Uterus (tissue), 4 donors: Measurements from ENCODE around the gene ANXA4. TPM values are rescaled to one million over a fixed set of nuclear protein-coding genes. Genes with fewer than 3 reads are reported as not detected.

ENCODE experiments used
- DNase-seq, 2 donors: peaks; one replicate each; pipeline ENCODE4 v3.0.0-alpha.2; 2019 to 2020
- H3K27ac ChIP-seq, 2 donors: fragments of 200-600 bp; sonication (generic); 1 replicate in 1 of 2; 2 replicates in 1 of 2; pipeline ENCODE4 v1.5.1; 2016 to 2018
- H3K27me3 ChIP-seq, 2 donors: fragments of 200-600 bp; sonication (generic); one replicate each; pipeline ENCODE4 v1.5.1; 2018 to 2019; ENCODE audit warnings: control low read depth in 1 of 2
- H3K36me3 ChIP-seq, 2 donors: fragments of 200-600 bp; sonication (generic); one replicate each; pipeline ENCODE4 v1.5.1; 2019; ENCODE audit warnings: control low read depth in 1 of 2
- H3K4me1 ChIP-seq, 2 donors: fragments of 200-600 bp; sonication (generic); one replicate each; pipeline ENCODE4 v1.5.1; 2018 to 2019; ENCODE audit warnings: control low read depth in 1 of 2
- H3K4me3 ChIP-seq, 2 donors: fragments of 200-600 bp; sonication (generic); 1 replicate in 1 of 2; 2 replicates in 1 of 2; pipeline ENCODE4 v1.5.1; 2018 to 2019; ENCODE audit warnings: mild to moderate bottlenecking in 1 of 2
- H3K9me3 ChIP-seq, 2 donors: fragments of 200-600 bp; sonication (generic); one replicate each; pipeline ENCODE4 v1.5.1; 2019; ENCODE audit warnings: control low read depth in 1 of 2
- POLR2A ChIP-seq, 2 donors: fragments of 450-650 bp; IDR thresholded peaks; one replicate each; pipeline ENCODE4 v1.6.1; 2016; ENCODE audit warnings: antibody characterized with exemption in 2 of 2, mild to moderate bottlenecking in 1 of 2, moderate library complexity in 1 of 2
- intact Hi-C: fragments of 100-400 bp; cut with DNase I; formaldehyde crosslinking; loops from one replicate; pipeline ENCODE4 v1.15.1; 2023; ENCODE audit warnings: low total_unique reads
- total RNA-seq, 4 donors: library from RNA; depleted of rRNA in 3 of 4; stranded (reverse); fragments of >200 nt in 3 of 4; gene quantifications; one replicate each; pipeline versions ENCODE4 v1.1.0 to v1.2.4, GENCODE V29; 2014 to 2023
- TF ChIP-seq, protein P1 (sequence below), 4 experiments: fragments of 200-600 bp in 2 of 4; fragments of 450-650 bp in 2 of 4; sonication (generic) in 2 of 4; IDR thresholded peaks; one replicate each; pipeline ENCODE4 v1.5.1; 2016 to 2019; ENCODE audit warnings: antibody characterized with exemption in 4 of 4, mild to moderate bottlenecking in 2 of 4, moderate library complexity in 1 of 4
- donor health status: DM: yes; HTN: yes; CAD: no.

Gene ANXA4
- total RNA-seq, 4 donors from 2014 or later: 17.4 to 78.5 (median 32.4) TPM

DNA sequence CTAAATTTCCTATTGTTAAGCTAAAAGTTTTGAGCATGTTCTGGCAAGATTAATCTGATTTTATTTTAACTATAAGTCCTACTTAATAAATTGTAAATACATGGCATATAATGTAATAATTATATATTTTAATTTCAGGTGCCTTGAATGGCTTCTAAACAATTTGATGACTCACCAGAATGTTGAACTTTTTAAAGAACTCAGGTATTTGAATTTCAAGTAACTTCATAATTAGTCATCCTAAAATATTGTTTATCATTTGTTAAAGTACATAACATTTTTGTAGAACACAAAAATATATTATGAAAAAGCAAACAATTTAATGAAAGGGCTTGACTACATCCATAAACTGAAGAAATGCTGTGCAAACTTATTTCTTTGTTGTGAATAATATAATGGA, 102.1 kb downstream of the ANXA4 start:
- no peaks in the 10 kb centered on the region for H3K4me1 ChIP-seq
- no peak overlapping the region for H3K4me3 ChIP-seq
- no peak overlapping the region for H3K27ac ChIP-seq
- H3K27me3 ChIP-seq: no peaks in the 10 kb centered on the region
- no peaks in the 10 kb centered on the region for H3K9me3 ChIP-seq
- no peak for DNase-seq
- no peaks in the 10 kb centered on the region for H3K36me3 ChIP-seq
- intact Hi-C loops: no loop called here
- TF ChIP-seq POLR2A (IDR thresholded peaks at IDR 0.05): no peak
- TF ChIP-seq, protein P1, sequence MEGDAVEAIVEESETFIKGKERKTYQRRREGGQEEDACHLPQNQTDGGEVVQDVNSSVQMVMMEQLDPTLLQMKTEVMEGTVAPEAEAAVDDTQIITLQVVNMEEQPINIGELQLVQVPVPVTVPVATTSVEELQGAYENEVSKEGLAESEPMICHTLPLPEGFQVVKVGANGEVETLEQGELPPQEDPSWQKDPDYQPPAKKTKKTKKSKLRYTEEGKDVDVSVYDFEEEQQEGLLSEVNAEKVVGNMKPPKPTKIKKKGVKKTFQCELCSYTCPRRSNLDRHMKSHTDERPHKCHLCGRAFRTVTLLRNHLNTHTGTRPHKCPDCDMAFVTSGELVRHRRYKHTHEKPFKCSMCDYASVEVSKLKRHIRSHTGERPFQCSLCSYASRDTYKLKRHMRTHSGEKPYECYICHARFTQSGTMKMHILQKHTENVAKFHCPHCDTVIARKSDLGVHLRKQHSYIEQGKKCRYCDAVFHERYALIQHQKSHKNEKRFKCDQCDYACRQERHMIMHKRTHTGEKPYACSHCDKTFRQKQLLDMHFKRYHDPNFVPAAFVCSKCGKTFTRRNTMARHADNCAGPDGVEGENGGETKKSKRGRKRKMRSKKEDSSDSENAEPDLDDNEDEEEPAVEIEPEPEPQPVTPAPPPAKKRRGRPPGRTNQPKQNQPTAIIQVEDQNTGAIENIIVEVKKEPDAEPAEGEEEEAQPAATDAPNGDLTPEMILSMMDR (IDR thresholded peaks at IDR 0.05): no peak

DNA sequence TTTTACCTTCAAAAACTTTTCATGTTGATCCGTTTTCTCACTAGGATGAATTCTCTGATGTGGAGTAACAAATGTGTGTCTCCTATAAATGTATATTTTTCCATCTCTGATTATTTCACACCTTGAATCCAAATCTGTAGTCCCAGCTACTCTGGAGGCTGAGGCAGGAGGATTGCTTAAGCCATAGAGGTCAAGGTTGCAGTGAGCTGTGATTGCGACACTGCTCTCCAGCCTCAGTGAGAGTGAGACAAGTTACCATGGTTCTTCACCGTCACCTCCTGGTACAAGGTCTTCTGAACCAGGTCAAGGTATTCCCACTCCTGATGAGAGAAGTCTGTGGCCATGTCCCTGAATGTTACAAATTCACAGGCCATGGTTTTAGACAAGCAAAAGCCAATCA, 102.6 kb downstream of the ANXA4 start:
- H3K4me3 ChIP-seq: no peak overlapping the region

DNA sequence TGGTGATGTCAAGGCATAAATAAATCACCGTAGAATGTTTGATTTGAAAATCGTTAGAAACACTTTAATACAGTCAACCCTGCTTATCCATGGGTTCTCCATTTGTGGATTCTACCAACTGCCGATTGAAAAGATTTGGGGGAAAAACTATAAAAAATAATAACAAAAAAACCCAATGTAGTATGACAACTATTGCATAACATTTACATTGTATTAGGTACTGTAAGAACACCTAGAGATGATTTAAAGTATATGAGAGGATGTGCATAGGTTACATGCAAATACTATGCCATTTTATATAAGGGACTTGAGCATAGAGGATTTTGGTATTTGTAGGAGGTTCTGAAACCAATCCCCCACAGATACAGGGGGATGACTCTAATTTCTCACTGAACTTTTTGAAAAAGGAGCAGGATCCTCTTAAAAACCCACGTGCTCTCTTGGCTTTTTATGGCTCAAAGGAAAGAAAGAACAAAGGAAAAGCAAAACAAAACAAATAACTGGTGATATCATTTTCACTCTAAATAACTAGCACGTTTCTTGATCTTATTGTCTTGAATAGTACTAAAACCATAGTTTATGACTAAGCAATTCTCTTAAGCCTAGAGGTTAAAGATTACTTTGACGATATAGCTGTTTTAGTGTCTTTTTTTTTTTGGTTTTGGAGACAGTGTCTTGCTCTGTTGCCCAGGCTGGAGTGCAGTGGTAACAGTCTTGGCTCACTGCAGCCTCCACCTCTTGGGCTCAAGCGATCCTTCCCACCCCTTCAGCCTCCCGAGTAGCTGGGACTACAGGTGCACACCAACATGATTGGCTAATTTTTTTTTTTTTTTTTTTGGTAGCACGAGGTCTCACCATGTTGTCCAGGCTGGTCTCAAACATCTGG, 104.5 kb downstream of the ANXA4 start:
- Histone ChIP-seq H3K36me3 (no peaks in the 10 kb centered on the region), H3K4me3 (no peak overlapping the region), H3K27ac (no peak overlapping the region), H3K9me3 (no peaks in the 10 kb centered on the region), H3K4me1 (no peaks in the 10 kb centered on the region), H3K27me3 (no peaks in the 10 kb centered on the region)
- TF ChIP-seq POLR2A (IDR thresholded peaks at IDR 0.05): no peak
- TF ChIP-seq, protein P1 (IDR thresholded peaks at IDR 0.05): no peak
- no peak for DNase-seq
- intact Hi-C loops: no loop called here

More for the DNA sequence above, 102.6 kb downstream of the ANXA4 start:
- Histone ChIP-seq H3K4me1 (no peaks in the 10 kb centered on the region), H3K9me3 (no peaks in the 10 kb centered on the region), H3K36me3 (no peaks in the 10 kb centered on the region), H3K27ac (no peak overlapping the region), H3K27me3 (no peaks in the 10 kb centered on the region)
- TF ChIP-seq, protein P1 (IDR thresholded peaks at IDR 0.05): no peak
- TF ChIP-seq POLR2A (IDR thresholded peaks at IDR 0.05): no peak
- no peak for DNase-seq
- intact Hi-C loops: no loop called here

DNA sequence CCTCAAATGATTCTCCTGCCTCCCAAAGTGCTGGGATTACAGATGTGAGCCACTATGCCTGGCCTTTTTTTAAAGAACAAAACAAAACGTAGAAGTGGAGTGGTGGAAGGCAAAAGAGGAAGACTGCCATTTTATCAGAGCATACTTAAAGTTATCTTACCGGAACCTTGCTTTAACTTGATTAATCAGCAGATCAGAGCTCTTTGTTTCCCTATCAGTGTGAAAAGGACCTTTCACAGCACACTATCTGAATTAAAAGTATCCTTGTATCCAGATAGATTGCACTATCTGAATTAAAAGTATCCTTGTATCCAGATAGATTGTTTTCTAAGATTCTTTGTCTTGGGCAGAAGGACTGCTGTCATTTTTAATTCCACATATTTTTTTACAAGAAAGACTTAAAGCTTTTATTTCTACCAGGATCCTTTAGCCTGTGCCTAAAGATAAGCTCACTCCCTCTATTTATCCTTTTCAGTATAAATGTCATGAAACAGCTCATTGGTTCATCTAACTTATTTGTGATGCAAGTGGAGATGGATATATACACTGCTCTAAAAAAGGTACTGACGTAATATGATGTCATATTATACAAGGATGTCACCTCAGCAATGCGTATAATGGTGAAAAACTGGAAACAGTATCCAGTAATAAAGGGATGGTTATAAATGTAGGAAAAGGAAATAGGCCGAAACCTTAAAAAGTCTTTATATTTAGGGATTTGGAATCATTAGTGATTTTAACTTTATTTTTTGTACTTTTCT, 105.3 kb downstream of the ANXA4 start:
- TF ChIP-seq, protein P1 (IDR thresholded peaks at IDR 0.05): no peak
- no peak for TF ChIP-seq POLR2A (IDR thresholded peaks at IDR 0.05)
- DNase-seq: no peak
- Histone ChIP-seq H3K9me3 (no peaks in the 10 kb centered on the region), H3K27me3 (no peaks in the 10 kb centered on the region), H3K4me1 (no peaks in the 10 kb centered on the region), H3K27ac (no peak overlapping the region), H3K36me3 (no peaks in the 10 kb centered on the region), H3K4me3 (no peak overlapping the region)
- intact Hi-C loops: no loop called here
